IMR-90 (cell line): ENCODE measurements around the gene HDDC2. TPM values are rescaled to one million over a fixed set of nuclear protein-coding genes. Genes with fewer than 3 reads are reported as not detected.

Experiments
- ATAC-seq: fragments of 200-7000 bp; cut with Tn5 transposase; 2 replicates; pipeline ENCODE4 v1.9.1; 2020; ENCODE audit warnings: low read depth, mild to moderate bottlenecking, moderate library complexity
- BruUV-seq: library from RNA; stranded (reverse); fragments of 400-500 nt; replicated peaks from 2 replicates; lab custom pipeline; 2021; lab: Mats Ljungman, UMichigan
- CTCF ChIA-PET: fragments of 300-600 bp; formaldehyde crosslinking; extraction: SDS; loops from one replicate; lab custom pipeline; 2021; ENCODE audit warnings: antibody characterized with exemption; lab: Yijun Ruan, JAX
- POLR2A ChIA-PET: fragments of 300-600 bp; sonication (Branson Sonifier 250); formaldehyde crosslinking; loops from one replicate; lab custom pipeline; 2022; ENCODE audit warnings: antibody characterized with exemption; ENCODE audit not compliant: unreplicated experiment; lab: Charles Lee
- DNase-seq: peaks from one replicate; pipeline ENCODE4 v3.0.0; 2013
- H2AFZ ChIP-seq: replicated peaks from 2 replicates; pipeline ENCODE3; 2013; ENCODE audit warnings: low read length, mild to moderate bottlenecking; ENCODE audit not compliant: poor library complexity
- H2AK5ac ChIP-seq: 2 replicates; pipeline ENCODE4 v1.6.1; 2013; ENCODE audit warnings: low read depth, low read length, inconsistent platforms
- H2AK9ac ChIP-seq: replicated peaks from 2 replicates; pipeline ENCODE3; 2013; ENCODE audit warnings: mild to moderate bottlenecking, low read depth, low read length, moderate library complexity; ENCODE audit not compliant: poor library complexity
- H2BK120ac ChIP-seq: 2 replicates; pipeline ENCODE4 v1.6.1; 2013; ENCODE audit warnings: low read depth, low read length, inconsistent platforms
- H2BK15ac ChIP-seq: 3 replicates; pipeline ENCODE4 v1.6.1; 2013; ENCODE audit warnings: low read depth, low read length, inconsistent platforms
- H2BK20ac ChIP-seq: 2 replicates; pipeline ENCODE4 v1.6.1; 2013; ENCODE audit warnings: low read depth, mild to moderate bottlenecking, inconsistent platforms, low read length, moderate library complexity
- H2BK5ac ChIP-seq: 2 replicates; pipeline ENCODE4 v1.6.1; 2013; ENCODE audit warnings: mild to moderate bottlenecking, low read depth, low read length, inconsistent platforms; ENCODE audit not compliant: poor library complexity, severe bottlenecking
- H3K14ac ChIP-seq: replicated peaks from 2 replicates; pipeline ENCODE4 v1.6.1; 2013; ENCODE audit warnings: low read depth, low read length, inconsistent platforms
- H3K18ac ChIP-seq: 2 replicates; pipeline ENCODE4 v1.6.1; 2013; ENCODE audit warnings: low read depth, low read length, control low read depth
- H3K23ac ChIP-seq: 2 replicates; pipeline ENCODE4 v1.6.1; 2013; ENCODE audit warnings: low read depth, low read length, inconsistent platforms
- H3K27ac ChIP-seq: 2 replicates; pipeline ENCODE4 v1.5.1; 2013; ENCODE audit warnings: mild to moderate bottlenecking, control low read depth, low read length; ENCODE audit not compliant: insufficient read depth
- H3K27me3 ChIP-seq: 2 replicates; pipeline ENCODE4 v1.6.1; 2013; ENCODE audit warnings: low read length; ENCODE audit not compliant: control insufficient read depth, insufficient read depth
- H3K36me3 ChIP-seq: 2 replicates; pipeline ENCODE4 v1.6.1; 2013; ENCODE audit warnings: low read length, mixed read lengths; ENCODE audit not compliant: control insufficient read depth, insufficient read depth
- H3K4ac ChIP-seq: 2 replicates; pipeline ENCODE4 v1.6.1; 2013; ENCODE audit warnings: low read depth, low read length, inconsistent platforms
- H3K4me1 ChIP-seq: 2 replicates; pipeline ENCODE4 v1.6.1; 2013; ENCODE audit warnings: low read length, mixed read lengths; ENCODE audit not compliant: control insufficient read depth, insufficient read depth
- H3K4me2 ChIP-seq: 2 replicates; pipeline ENCODE4 v1.6.1; 2013; ENCODE audit warnings: low read depth, mild to moderate bottlenecking, control low read depth, low read length, moderate library complexity
- H3K4me3 ChIP-seq: 2 replicates; pipeline ENCODE4 v1.5.1; 2013; ENCODE audit warnings: low read depth, mild to moderate bottlenecking, control low read depth, low read length, moderate library complexity; ENCODE audit not compliant: insufficient read depth
- H3K56ac ChIP-seq: 2 replicates; pipeline ENCODE4 v1.6.1; 2013; ENCODE audit warnings: low read length, inconsistent platforms; ENCODE audit not compliant: insufficient read depth; ENCODE audit errors: extremely low read depth
- H3K79me1 ChIP-seq, 2 experiments: 2 replicates each; pipeline ENCODE4 v1.6.1; 2013; ENCODE audit warnings: low read length in 2 of 2, inconsistent platforms in 1 of 2, low read depth in 1 of 2
- H3K9ac ChIP-seq: 2 replicates; pipeline ENCODE4 v1.6.1; 2013; ENCODE audit warnings: low read depth, low read length, control low read depth
- H3K9me1 ChIP-seq: 2 replicates; pipeline ENCODE4 v1.6.1; 2013; ENCODE audit warnings: low read length, inconsistent platforms; ENCODE audit not compliant: insufficient read depth
- H3K9me3 ChIP-seq: 2 replicates; pipeline ENCODE4 v1.6.1; 2013; ENCODE audit warnings: low read length; ENCODE audit not compliant: control insufficient read depth, insufficient read depth
- H4K20me1 ChIP-seq: 2 replicates; pipeline ENCODE4 v1.6.1; 2013; ENCODE audit warnings: low read length, inconsistent platforms; ENCODE audit not compliant: insufficient read depth
- H4K5ac ChIP-seq: 2 replicates; pipeline ENCODE4 v1.6.1; 2013; ENCODE audit warnings: mild to moderate bottlenecking, low read depth, low read length, control low read depth
- H4K8ac ChIP-seq, 2 experiments: 2 replicates each; pipeline ENCODE4 v1.6.1; 2013; ENCODE audit warnings: low read depth in 2 of 2, low read length in 2 of 2, control low read depth in 1 of 2, inconsistent platforms in 1 of 2
- H4K91ac ChIP-seq: 2 replicates; pipeline ENCODE4 v1.6.1; 2013; ENCODE audit warnings: low read depth, low read length, inconsistent platforms; ENCODE audit not compliant: insufficient read depth
- BHLHE40 ChIP-seq: fragments of 150-350 bp; IDR thresholded peaks from 2 replicates; pipeline ENCODE4 v1.6.1; 2016; ENCODE audit warnings: mild to moderate bottlenecking, low read depth, low read length
- ELK1 ChIP-seq: fragments of 150-350 bp; IDR thresholded peaks from 2 replicates; pipeline ENCODE4 v1.6.1; 2016; ENCODE audit warnings: low read depth, mild to moderate bottlenecking, low read length, moderate library complexity, borderline replicate concordance
- MAFK ChIP-seq: IDR thresholded peaks from 2 replicates; pipeline ENCODE4 v1.6.1; 2012; ENCODE audit warnings: low read depth, low read length, improper control_type of control experiment
- MXI1 ChIP-seq: IDR thresholded peaks from 2 replicates; pipeline ENCODE4 v1.6.1; 2012; ENCODE audit warnings: low read depth, mild to moderate bottlenecking, low read length, moderate library complexity, borderline replicate concordance
- NFE2L2 ChIP-seq: fragments of 150-350 bp; IDR thresholded peaks from 2 replicates; pipeline ENCODE4 v1.6.1; 2016; ENCODE audit warnings: low read depth, mild to moderate bottlenecking, low read length
- POLR2A ChIP-seq: IDR thresholded peaks from 2 replicates; pipeline ENCODE4 v1.6.1; 2012; ENCODE audit warnings: mild to moderate bottlenecking, low read depth, low read length
- WGBS, 2 experiments: methylation state at CpG; one replicate each; pipeline versions ENCODE4 v1.1.5 to v1.1.7; 2013; ENCODE audit warnings: missing lambda C conversion rate in 2 of 2; ENCODE audit not compliant: insufficient read length in 1 of 2; ENCODE audit errors: extremely low coverage in 2 of 2; 5-methylcytosine and 5-hydroxymethylcytosine counted together
- dilution Hi-C: fragments of 300-500 bp; cut with HindIII; formaldehyde crosslinking; loops from one replicate; pipeline ENCODE4 v1.14.3; 2018; ENCODE audit warnings: low sequenced_read_pairs; ENCODE audit not compliant: unreplicated experiment
- in situ Hi-C: fragments of 300-500 bp; cut with MboI; formaldehyde crosslinking; loops from 3 replicates; pipeline ENCODE4 v1.14.3; 2019; ENCODE audit warnings: low sequenced_read_pairs, inconsistent platforms, mixed read lengths
- intact Hi-C: fragments of 100-400 bp; cut with micrococcal nuclease; formaldehyde crosslinking; loops from 2 replicates; pipeline ENCODE4 v1.10.0; 2022
- polyA plus RNA-seq, 3 experiments: library from polyadenylated mRNA; depleted of rRNA; stranded (reverse); fragments of >200 nt; gene quantifications; 2 replicates each; pipeline ENCODE4 v1.2.3, GENCODE V29; 2012; ENCODE audit warnings: low replicate concordance in 1 of 3
- total RNA-seq: library from RNA; depleted of rRNA; stranded (reverse); fragments of >200 nt; gene quantifications from 2 replicates; pipeline ENCODE4 v1.2.3, GENCODE V29; 2012

HDDC2 gene
- total and polyA plus RNA-seq, 2 of the 4 experiments (the other 2 are of a cell fraction) = 40.9 to 68.6 TPM

GRCh38 chr6:125346201-125346925 lies 44.6 kb upstream of the HDDC2 start:
- dilution Hi-C loops = no loop called here
- H3K14ac ChIP-seq = no peak overlapping the region
- BruUV-seq = no TSS peak
- H3K9ac ChIP-seq = no peak overlapping the region
- no peak overlapping the region for H4K8ac ChIP-seq
- H3K4me1 ChIP-seq = no peaks in the 10 kb centered on the region
- H3K79me1 ChIP-seq = no peaks in the 10 kb centered on the region
- WGBS, 2 experiments = 57% methylated on average over 3 of the region's 11 CpGs; no CpG with 5 or more reads in 1 of the 2 experiments
- H3K23ac ChIP-seq = no peak overlapping the region
- ChIA-PET POLR2A (no interaction called here), CTCF (interaction anchor here (0.6 kb wide), 1 partner anchor 163 kb away, joined by 3 read pairs; no protein-coding TSS in a partner anchor)
- H3K9me1 ChIP-seq = no peaks in the 10 kb centered on the region
- TF ChIP-seq MXI1 = no peak
- TF ChIP-seq POLR2A = no peak
- no peak for TF ChIP-seq BHLHE40
- no peak for TF ChIP-seq MAFK
- no peak for TF ChIP-seq NFE2L2
- no peak for TF ChIP-seq ELK1
- H3K27ac ChIP-seq = no peak overlapping the region
- ATAC-seq (no peak), DNase-seq (no peak)
- no peak overlapping the region for H2AK9ac ChIP-seq
- no peak overlapping the region for H2BK5ac ChIP-seq
- intact Hi-C loops = no loop called here
- H3K4me2 ChIP-seq = no peak overlapping the region
- H3K36me3 ChIP-seq = no peaks in the 10 kb centered on the region
- no peak overlapping the region for H2AK5ac ChIP-seq
- H3K9me3 ChIP-seq = no peaks in the 10 kb centered on the region
- no peak overlapping the region for H3K18ac ChIP-seq
- no peak overlapping the region for H4K5ac ChIP-seq
- in situ Hi-C loops = no loop called here
- no peaks in the 10 kb centered on the region for H4K20me1 ChIP-seq
- no peak overlapping the region for H3K4me3 ChIP-seq
- H2AFZ ChIP-seq = no peak overlapping the region
- H2BK20ac ChIP-seq = no peak overlapping the region
- peaks cover 15% of the 10 kb centered on the region for H3K27me3 ChIP-seq
- no peak overlapping the region for H4K91ac ChIP-seq
- H3K4ac ChIP-seq = no peak overlapping the region
- H2BK120ac ChIP-seq = no peak overlapping the region
- no peak overlapping the region for H3K56ac ChIP-seq
- H2BK15ac ChIP-seq = no peak overlapping the region
